GM19025 (cell line): ENCODE data around the gene TMEM126B.
"Not testable (repeated sequence)": the region's sequence is repeated elsewhere in the genome, so short reads cannot be mapped to it uniquely, and the experiment has no call there.

Experiments used
- ATAC-seq: cut with Tn5 transposase; IDR thresholded peaks from one replicate; pipeline ENCODE4 v1.9.1; 2021; ENCODE audit warnings: mild to moderate bottlenecking, low read depth, moderate library complexity; ENCODE audit not compliant: unreplicated experiment

The TMEM126B gene

DNA sequence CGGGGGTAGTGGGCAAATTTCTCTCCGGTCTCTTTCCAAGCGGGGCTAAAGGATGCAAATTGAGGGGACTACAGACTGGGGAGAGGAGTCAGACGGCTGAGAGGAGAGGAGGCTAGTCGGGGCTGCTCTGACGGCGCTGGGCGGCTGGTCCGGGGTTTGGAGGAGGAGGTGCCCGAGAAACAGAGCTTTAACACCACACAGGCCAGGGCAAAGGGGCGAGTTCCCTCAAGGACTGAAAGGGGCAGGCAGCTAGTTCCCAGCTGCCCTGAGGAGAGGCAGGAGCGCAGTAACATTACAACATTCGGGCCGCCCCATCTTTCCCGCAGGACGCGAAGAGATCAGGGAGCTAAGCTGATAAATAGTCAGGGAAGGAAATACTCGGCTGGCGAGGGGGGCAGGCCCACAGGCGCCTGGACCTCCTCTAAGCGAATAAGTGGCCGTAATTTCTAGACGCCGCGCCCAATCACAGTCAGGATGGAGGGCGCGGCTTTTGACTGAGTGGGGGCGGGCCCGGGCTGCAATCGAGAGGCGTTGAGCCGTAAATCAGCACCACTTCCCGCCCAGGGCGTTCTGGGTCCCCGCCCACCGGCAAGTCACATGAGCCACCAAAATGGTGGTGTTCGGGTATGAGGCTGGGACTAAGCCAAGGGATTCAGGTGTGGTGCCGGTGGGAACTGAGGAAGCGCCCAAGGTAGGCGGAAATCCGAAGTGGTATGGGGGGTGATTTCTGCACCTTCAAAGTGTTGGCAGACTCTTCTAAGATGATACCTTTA is at the start of gene TMEM126B:
Gene TMEM126B, plus strand, starts transcription at position 596 of the 773 bp plus-strand sequence. Its CDS starts 15 bp downstream, at position 611.
- ATAC-seq = peak; percentile 100

DNA sequence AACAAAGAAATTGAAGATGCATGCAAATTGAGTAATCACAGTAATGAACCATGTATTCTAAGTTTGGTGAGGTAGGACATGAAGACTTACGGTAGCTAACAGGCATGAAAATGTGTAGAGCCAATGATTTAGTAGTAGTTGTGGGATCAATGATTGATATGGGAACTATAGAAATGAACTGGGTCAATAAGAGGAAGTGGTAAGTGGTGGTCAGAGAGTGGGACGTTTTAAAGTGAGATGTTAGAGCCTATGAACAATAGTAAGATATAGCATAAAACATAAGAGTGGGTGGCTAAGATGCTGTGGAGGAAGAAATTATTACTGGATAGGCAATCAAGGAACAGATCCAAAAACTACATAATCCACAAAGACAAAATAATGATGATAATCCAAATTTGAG is 46.3 kb upstream of the TMEM126B start:
- no peak for ATAC-seq

DNA sequence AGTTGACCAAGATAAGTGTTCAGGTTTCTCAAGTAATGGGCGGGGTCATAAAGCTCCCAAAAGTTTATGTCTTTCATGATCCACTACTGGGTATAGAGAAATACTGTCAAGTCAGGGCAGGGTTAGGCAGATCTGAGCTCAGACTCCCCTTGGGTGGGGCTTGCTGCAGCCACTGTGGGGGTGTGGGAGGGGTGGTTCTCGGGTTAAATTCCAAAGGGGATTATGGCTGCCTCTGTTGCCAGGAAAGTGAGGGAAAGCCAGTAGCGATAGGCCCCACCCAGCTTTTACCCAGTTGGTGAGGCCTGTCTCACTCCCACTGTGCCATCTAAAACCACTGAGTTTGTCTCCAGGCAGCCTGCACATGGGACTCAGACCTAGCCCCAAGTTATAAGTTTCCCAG is 39.0 kb upstream of the TMEM126B start:
- no peak for ATAC-seq

DNA sequence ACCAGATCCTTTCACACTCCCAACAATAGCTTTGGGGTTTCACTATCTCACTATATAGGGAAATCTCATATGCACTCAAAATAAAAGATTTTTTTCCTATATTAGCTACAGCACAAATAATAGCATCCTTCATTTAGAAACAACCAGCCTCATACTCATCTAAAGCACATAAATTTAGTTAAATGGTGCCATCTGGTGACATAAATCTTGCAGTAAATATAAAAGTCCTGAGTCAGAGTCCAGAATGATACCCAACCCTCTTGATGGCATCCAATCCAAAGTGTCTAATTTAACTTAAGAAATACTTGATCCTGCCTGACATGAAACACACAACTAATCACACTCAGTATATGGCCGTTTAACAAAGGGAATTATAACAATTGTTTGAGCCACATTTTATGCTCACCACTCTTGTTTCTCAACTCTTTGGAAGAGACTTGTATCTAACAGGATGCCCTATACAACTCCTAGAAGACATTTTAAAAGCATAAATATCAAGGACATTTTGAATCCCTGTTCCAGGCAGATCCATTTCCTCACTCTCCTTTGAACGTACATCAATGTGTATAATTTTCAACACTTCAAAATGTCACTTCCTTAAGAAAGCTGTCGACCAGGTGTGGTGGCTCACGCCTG is 37.4 kb upstream of the TMEM126B start:
- ATAC-seq = no peak

DNA sequence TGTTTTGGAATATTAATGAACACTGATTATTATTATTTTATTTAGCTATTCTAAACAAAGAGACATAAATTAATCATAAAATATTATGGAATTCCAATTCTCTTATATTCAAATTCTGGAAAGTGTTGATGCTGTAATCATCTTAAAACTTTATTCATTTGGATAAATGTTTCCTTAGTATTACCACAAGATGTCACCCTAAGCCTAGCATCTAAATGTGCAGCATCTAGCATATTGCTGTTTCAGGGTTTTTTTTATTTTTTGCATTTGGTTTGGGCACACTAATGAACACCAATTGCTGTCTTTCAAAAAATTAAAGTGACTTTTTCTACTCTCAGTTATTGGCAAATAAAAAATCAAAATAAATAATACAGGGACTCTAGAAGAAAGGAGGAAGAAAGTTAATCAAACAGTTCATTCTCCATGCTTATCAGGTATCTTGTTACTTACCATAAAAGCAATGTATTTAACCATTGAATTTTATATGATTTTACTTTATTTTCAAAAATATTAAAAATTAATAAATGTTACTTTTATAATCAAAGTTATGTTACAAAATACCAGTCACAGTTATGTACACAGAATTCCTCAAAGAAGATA is 33.0 kb upstream of the TMEM126B start:
- ATAC-seq = no peak

DNA sequence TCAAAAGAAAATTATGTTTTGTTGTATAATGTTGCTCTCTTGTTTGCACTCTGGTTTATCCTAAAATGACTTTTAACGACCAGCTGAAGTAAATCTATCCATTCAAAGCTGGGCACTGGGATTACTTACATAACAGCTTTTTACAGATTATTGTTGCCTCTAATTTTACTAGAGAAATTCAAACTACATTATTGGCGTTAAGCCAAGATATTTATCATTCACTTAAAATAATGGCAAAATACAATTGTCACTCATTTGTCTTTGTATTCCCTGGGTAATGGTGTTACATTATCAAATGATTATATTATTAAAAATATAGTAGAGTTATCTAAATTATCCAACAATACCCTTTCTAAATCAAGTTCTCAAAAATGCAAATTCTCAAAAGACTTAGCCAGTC is 31.5 kb upstream of the TMEM126B start:
- no peak for ATAC-seq

DNA sequence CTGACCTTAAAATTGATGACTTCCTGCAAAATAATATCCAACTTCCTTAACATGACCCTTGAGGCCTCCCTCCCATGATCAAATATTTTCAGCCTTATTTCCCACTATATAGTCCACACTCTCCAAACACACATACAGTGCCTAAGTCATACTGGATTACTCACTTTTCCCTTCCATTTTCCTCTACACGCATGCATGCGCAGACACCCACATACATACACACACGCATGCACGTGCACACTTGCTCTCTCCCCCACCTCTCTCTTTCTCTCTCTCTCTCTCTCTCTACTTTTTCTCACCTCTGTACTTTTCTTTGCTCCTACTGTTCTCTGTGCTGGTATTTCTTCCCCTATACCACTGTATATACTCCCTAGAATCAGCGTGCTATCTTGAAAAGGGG is 29.3 kb upstream of the TMEM126B start:
- ATAC-seq = no peak

DNA sequence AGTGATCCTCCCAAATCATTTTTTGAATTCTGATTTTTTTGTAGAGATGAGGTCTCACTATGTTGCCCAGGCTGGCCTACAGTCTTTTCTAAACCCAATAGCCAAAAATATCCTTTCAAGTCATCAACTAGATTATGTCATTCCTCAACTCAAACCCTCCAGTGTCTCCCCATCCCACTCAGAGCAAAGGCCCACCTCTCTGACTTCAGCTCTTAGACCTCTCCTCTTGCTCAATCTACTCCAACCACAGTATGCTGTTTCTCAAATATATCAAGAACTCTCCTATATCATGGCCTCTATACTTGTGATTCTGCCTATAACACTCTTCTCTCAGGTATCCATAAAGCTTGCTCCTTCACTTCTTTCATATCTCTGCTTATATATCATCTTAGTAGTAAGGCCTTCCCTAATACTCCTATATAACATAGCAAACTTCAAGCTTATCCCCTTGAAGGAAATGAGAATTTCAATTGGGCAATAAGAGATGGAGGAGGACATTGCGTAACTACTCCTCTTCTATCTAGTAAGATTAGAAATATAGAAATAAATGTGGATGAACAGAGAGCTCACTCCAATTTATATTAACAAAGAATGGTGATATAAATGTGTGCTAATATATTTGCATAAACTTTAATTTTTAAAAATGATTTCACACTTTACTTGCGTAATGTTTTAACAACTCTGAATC is 25.7 kb upstream of the TMEM126B start:
- no peak for ATAC-seq

DNA sequence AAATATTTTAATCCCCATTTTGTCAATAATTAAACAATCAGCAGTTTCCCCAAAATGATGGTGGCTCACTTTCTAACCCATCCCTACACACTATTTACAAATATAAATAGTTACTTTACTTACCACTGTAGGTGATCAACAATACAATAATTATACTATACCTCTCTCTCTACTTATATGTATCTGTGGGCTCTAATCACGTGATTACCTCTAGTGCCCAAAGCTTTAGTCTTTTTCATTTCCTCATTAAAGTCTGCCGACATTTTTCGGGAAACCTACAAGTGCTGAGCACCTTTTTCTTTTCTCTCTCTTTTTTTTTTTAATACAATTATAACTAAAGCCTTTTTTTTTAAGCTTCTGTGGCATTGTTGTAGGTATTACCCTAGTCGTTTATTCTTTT is 25.2 kb upstream of the TMEM126B start:
- no peak for ATAC-seq

DNA sequence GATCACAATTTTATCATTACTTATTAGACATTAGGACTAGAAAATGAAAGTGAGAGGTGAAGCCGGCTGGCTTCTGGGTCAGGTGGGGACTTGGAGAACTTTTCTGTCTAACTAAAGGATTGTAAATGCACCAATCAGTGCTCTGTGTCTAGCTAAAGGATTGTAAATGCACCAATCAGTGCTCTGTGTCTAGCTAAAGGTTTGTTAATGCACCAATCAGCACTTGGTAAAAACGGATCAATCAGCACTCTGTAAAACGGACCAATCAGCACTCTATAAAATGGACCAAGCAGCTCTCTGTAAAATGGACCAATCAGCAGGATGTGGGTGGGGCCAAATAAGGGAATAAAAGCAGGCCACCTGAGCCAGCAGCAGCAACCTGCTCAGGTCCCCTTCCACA is 22.2 kb upstream of the TMEM126B start:
- not testable (repeated sequence) for ATAC-seq

DNA sequence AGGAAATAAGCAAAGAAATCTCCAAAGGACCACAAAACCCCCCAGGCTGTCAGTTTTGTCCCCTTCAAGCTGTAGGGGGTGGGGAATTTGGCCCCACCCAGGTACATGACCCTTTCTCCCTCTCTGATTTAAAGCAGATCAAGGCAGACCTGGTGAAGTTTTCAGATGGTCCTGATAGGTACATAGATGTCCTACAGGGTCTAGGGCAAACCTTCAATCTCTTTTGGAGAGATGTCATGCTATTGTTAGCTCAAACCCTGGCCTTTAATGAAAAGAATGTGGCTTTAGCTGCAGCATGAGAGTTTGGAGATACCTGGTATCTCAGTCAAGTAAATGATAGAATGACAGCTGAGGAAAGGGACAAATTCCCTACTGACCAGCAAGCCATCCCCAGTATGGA is 19.8 kb upstream of the TMEM126B start:
- ATAC-seq = not testable (repeated sequence)

DNA sequence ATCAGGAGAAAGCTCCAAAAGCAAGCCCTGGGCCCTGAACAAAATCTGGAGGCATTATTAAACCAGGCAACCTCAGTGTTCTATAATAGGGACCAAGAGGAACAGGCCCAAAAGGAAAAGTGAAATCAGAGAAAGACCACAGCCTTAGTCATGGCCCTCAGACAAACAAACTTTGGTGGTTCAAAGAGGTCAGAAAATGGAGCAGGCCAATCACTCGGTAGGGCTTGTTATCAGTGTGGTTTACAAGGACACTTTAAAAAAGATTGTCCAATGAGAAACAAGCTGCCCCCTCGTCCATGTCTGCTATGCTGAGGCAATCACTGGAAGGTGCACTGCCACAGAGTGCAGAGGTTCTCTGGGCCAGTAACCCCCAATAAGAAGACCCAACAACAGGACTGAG is 19.1 kb upstream of the TMEM126B start:
- ATAC-seq = not testable (repeated sequence)

DNA sequence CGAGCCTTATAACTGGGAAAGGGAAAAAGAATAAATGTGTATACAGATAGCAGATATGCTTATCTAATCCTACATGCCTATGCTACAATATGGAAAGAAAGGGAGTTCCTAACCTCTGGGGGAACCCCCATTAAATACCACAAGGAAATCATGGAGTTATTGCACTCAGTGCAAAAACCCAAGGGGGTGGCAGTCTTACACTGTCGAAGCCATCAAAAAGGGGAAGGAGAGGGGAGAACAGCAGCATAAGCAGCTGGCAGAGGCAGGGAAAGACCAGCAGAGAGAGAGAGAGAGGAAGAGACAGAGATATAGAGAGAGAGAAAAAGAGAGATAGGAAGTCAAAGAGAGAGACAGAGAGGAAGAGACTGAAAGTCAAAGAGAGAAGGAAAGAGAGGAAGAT is 16.8 kb upstream of the TMEM126B start:
- not testable (repeated sequence) for ATAC-seq

DNA sequence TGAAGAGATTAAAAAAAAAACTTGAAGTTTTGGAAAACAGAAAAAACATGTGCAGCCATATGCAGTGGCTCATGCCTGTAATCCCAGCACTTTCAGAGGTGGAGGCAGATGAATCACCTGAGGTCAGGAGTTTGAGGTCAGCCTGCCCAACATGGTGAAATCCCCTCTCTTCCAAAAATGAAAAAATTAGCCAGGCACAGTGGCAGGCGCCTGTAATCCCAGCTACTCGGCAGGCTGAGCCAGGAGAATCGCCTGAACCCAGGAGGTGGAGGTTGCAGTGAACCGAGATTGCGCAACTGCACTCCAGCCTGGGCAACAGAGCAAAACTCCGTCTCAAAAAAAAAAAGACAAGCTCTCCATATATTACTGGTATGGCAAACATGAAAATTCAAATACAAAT is 8.9 kb upstream of the TMEM126B start:
- ATAC-seq = no peak

DNA sequence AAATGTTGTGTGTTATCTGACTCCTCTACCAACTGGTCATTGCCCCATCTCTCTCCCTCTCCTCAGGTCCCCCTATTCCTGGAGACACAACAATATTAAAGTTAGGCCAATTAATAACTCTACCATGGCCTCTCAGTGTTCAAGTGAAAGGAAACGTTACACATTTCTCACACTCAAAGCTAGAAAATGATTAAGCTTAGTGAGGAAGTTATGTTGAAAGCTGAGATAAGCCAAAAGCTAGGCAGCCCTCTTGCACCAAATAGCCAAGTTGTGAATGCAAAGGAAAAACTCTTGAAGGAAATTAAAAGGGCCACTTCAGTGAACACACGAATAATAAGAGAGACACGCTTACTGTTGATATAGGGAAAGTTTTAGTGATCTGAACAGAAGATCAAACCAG is 8.1 kb upstream of the TMEM126B start:
- no peak for ATAC-seq

DNA sequence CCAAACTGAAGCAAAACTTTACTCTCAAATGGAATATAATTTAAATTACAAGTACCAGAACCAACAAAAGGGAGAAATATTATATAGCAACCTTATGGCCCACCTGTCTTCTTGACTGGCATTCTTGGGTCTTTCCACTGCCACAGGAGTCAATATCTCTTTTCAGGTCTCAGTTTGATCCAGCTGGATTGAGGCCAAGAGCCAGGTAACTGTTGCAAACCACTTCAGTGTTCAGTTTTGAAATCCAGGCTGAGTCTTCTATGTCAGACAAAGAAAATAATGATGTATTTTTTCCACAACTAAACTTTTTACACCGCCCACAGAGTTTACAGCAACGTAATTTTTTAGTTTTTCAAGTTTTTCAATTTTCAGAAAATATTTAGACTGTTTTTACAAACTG is 1.9 kb upstream of the TMEM126B start:
- no peak for ATAC-seq

DNA sequence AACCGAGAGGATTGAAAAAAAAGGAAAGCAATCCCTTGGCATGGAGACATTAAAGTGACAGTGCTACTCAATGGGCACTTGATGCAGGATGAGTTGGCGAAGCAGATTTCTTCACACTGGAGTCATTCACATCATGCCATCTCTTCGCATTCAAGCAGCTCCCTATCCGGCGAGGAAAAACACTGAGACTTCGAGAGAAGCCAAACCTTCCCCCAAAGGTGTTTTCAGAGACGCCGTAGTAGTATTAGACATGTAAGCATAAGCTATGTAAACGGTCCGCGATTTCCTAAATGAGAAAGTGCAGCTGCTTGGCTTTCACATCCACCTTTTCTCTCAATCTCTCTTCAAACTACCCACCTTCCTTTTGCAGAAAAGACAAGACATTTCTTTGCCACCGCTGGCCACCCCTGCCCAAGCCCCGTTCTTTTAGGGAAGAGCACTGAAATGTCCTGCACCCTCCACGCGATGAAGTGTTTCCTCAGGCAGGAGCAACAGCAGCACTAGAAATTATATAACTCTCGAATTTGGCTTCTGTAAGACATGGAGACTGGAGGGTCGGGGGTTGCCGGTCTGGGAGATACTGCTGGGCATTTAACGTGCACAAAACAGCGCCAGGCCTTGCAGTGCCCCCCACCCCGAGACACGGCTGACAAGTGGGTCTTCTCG is 928 bp upstream of the TMEM126B start, which contains the start of gene DLG2:
Gene DLG2, minus strand, starts transcription at position 13 of the 666 bp plus-strand sequence.
- no peak for ATAC-seq

DNA sequence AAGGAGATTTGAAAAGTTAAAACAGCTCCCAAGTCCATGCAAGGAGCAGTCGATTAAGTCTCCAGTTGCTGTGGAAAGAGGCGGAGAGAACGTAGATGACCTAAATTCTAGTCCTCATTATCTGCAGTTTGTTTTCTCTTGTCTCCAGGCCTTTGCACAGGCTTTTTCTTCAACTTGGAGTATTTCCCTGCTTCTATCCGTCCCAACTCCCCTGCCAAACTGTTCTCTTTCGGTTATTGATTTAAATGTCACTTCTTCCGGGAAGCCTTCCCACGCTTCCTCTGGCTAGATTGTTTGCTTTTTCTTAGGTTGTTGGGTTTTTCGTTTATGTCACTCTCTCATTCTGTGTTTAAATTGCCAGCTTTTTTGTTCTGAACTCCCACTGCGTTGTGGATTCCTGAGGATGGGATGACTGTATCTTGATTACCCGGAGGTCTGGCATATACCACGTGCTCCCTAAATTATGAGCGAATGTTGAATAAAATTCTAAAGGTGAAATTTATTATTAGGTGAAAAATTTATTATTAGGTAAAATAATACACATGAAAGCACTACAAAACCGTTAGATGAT is 463 bp downstream of the TMEM126B start:
- peak; percentile 5 for ATAC-seq

DNA sequence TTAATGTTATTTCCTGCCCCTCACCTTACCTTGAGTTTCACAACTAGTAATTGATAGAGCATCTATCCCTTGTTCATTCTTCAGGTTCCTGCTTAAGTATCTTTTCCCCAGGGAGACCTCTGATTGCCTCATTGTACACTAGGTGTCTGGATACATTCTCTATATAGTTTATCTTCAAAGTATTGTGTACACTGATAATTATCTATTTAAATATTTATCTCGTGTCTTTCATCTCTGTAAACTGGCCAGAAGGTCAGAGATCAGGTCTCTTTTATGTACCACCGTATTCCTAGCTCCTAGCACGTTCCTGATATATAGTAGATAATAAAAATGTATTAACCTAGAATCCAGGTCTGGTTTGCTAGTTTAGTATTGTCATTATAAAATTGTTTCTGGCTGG is 6.4 kb downstream of the TMEM126B start:
- ATAC-seq = no peak

DNA sequence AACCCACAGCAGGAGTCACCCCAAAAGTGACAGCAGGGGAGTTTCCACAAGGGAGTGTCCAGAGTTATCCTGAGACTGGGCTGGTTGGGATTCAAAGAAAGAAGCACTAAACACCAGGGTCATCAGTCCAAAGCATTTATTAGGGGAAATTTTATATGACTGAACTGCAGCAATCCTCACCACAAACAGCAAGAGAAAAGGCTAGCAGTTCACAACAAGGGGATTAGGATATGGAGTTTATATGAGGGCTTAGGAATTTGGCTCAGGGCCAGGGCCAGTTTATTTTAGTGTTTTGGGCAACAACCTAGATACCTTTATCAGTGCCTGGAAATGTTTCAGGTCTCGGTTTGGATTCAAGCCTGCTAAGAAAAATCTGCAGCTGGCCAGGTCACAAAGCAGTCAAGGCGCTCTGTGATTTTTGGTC is 14.8 kb downstream of the TMEM126B start:
- ATAC-seq = no peak
